GOT3 (cell line): ENCODE data around the gene FN3K.
"Not testable (repeated sequence)": the region's sequence is repeated elsewhere in the genome, so short reads cannot be mapped to it uniquely, and the experiment has no call there.

Experiments used
- DNase-seq: peaks from one replicate; lab custom pipeline; 2025; ENCODE audit warnings: mixed read lengths; lab: John Stamatoyannopoulos, UW

The FN3K gene

DNA sequence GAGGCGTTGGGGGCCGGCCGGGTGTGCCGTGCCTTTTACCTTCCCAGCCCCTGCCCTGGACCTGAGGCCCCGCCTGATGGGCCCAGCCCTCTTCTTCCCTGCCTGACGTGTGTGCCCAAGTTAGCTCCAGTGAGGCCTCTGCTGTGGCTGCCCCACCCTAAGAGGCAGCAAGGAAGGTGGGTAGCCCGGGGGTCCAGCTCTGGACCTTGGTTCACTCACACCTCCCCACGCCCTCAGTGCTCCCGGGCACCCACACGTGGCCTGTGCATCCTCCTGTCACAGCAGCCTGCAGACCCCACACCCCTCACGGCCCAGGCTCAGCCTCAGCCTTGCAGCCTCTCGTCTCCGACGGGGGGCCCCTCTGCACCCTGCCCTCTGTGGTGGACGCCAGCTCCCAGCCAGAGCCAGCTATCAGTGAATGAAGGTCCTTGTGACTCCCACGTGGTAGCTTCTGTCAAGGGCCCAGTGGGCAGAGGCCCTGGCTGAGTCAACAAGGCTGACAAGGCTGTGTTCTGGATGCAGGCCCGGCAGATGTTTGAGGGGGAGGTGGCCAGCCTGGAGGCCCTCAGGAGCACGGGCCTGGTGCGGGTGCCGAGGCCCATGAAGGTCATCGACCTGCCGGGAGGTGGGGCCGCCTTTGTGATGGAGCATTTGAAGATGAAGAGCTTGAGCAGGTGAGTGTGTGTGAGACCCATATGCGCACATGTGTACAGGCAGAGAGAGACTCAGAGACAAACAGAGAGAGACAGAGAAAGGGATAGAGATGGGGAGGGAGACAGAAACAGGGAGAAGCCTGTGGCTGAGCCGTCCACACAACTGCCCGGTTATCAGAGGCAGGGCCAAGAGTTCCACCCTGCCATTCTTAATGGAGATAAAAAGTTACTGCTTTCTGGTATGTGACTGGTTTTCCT lies 2.8 kb downstream of the FN3K start:
- DNase-seq = no peak

DNA sequence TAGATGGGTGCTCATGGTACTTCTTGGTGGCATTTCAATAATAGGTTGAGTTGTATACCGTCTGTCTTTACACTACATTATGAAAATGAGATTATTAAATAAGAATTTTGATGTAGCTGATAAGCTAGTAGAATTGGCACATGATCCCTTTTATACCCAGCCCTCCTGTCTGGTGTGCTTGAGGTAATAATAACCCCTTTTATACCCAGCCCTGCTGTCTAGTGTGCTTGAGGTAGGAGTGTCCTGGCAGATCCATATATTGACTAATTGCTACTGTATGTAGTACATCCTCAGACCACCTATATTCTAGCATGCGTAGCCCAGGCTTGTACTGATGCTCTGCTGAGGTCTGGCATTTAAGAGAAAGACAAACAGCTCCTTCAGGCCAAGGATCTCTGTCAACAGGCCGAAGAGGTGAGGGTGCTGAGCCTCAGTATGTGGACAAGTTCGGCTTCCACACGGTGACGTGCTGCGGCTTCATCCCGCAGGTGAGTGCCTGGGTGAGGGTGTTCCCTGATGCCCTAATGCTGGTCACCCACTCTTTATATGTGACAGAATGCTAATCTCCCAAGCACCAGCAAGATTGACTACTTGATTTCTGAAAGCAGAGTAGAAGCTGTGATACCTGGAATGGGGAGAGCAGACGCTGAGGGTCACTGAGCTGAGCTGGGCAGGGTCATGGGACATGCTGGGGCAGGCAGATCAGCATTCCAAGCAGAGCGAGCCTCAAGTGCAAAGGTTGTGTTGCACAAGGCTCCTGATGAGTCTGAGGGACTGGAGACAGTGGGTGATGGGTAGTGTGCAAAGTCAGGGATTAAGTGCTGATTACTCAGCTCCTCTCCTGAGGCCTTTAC lies 5.7 kb downstream of the FN3K start:
- DNase-seq = no peak

DNA sequence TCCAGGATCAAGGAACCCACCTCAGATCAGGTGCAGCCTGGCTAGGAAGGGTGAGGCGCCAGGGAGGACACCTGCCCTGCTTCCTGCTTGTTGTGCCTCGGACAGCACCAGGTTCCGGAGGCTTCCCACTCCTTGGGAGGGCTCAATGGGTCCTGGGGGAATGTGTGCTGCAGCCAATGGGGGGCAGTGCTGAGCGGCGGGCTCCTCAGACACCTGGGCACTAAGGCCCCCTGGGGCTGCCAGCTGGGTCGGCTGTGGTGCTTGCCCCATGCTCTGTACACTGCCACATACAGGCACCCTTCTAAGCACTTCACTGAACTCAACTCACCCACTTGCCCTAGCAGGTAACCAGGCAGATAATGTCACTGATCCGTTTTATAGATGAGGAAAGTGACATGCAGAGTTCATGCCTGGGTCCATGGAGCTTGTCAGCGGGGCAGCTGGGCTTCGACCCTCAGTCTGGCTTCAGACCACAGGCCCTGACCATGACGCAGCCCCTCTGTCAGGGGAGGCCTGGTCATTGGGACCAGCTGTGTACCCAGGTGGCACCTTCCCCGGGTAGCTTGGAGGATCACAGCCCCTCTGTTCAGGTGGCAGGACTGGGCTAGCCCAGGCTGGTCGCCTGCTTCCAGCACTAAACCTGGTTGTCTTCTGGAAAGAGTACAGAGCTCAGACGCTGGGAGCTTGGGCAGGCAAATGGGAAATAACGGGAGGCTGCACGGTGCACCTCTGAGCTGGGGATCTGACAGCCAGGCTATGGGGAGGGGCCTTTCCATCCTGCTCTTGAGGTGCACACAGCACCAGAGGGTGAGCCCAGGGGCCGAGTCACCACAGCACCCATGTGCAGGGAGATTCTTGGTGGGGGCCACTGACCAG lies 8.2 kb downstream of the FN3K start:
- no peak for DNase-seq

DNA sequence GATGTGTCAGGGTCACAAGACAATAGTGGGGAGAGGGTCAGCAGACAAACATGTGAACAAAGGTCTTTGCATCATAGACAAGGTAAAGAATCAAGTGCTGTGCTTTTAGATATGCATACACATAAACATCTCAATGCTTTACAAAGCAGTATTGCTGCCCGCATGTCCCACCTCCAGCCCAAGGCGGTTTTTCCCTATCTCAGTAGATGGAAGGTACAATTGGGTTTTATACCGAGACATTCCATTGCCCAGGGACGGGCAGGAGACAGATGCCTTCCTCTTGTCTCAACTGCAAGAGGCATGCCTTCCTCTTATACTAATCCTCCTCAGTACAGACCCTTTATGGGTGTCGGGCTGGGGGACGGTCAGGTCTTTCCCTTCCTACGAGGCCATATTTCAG lies 9.3 kb downstream of the FN3K start:
- DNase-seq = not testable (repeated sequence)

DNA sequence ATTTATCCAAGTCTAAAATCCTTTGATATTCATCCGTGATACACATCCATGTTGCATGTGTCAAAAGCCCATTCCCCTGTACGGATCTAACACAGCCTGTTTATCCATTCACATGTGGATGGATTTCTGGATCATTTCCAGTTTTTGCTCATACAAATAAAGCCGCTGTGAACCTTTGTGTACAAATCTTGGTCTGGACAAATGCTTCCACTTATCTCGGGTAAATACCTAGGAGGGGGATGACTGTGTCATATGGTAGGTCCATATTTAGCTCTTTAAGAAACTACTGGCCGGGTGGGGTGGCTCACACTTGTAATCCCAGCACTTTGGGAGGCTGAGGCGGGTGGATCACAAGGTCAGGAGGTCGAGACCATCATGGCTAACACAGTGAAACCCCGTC lies 10.1 kb downstream of the FN3K start:
- DNase-seq = no peak

DNA sequence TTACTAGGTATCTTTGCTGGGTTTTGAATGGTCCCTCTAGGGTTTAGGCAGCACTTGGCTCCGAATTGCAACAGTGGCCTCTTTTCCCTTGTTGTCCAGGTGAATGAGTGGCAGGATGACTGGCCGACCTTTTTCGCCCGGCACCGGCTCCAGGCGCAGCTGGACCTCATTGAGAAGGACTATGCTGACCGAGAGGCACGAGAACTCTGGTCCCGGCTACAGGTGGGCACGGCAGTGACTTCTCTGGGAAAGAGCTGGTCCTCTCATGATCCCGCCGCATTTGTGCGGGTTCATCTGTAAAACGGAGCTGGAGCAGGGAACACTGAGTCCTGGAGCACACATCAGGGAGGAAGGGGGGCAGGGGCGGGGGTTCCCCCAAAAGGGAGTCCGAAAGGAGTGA lies 13.3 kb downstream of the FN3K start:
- no peak for DNase-seq

DNA sequence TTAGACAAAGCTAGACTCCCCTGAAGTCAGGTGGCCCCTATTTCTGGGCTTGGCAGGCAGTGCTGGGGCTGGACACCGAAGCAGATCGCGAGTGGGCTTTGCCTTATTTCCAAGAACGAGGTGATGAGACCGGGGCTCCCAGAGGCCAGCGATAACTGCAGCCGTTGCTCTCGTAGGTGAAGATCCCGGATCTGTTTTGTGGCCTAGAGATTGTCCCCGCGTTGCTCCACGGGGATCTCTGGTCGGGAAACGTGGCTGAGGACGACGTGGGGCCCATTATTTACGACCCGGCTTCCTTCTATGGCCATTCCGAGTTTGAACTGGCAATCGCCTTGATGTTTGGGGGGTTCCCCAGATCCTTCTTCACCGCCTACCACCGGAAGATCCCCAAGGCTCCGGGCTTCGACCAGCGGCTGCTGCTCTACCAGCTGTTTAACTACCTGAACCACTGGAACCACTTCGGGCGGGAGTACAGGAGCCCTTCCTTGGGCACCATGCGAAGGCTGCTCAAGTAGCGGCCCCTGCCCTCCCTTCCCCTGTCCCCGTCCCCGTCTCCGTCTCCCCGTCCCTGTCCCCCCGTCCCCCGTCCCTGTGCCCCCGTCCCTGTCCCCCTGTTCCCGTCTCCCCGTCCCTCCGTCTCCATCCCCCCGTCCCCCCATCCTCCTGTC lies 15.0 kb downstream of the FN3K start:
- no peak for DNase-seq

DNA sequence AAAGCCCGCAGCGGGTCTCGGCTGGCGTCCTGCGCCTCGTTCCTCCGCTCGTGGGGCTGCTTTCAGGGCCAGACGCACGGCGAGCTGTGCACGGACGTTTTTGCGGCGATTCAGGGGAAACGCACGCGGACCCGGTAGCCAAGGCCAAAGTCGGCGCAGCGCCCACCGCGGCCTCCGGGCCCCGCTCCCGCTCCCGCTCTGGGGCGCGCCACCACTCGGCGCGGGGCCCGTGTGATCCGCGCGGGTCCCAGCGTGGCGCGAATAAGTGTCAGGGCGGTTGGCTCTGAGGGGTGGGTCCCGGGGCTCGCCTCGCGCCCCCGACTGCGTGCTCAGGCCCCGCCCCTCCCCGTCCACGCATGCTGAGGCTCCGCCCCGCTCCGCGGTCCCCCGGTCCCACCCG lies 15.8 kb downstream of the FN3K start:
- no peak for DNase-seq

DNA sequence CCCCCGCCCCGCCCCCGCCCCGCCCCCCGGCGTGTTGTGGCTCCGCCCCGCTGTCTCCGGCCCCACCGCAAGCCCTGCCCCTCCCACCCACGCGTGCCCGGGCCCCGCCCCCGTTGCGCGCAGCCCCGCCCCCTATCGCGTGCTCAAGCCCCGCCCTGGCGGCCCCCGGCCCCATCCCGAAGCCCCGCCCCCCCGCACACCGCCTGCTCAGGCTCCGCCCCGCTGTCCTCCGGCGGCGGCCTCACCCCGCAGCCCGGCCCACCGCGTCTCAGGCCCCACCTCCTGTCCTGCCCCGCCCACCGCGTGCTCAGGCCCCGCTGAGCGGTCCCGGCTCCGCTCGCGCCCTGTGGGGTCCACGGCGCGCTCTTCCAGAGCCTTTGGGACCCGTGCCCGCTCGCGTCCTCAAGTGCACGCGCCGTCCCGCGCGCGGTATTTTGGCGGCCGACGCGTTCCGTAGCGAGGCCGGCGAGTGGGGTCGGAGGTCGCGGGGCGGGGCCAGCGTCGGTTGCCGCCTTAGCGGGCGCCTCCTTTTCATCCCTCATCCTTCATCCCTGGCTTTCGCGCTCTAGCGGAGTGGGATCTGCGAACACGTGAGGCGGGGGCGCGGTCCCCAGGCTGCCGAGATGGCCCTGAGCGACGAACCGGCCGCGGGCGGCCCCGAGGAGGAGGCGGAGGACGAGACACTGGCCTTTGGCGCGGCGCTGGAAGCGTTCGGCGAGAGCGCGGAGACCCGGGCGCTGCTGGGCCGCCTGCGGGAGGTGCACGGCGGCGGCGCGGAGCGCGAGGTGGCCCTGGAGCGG lies 16.4 kb downstream of the FN3K start, which contains the start of gene TBCD:
Gene TBCD, plus strand, starts transcription at position 495 of the 800 bp plus-strand sequence. Its CDS starts 129 bp downstream, at position 624.
- DNase-seq = peak; percentile 79

DNA sequence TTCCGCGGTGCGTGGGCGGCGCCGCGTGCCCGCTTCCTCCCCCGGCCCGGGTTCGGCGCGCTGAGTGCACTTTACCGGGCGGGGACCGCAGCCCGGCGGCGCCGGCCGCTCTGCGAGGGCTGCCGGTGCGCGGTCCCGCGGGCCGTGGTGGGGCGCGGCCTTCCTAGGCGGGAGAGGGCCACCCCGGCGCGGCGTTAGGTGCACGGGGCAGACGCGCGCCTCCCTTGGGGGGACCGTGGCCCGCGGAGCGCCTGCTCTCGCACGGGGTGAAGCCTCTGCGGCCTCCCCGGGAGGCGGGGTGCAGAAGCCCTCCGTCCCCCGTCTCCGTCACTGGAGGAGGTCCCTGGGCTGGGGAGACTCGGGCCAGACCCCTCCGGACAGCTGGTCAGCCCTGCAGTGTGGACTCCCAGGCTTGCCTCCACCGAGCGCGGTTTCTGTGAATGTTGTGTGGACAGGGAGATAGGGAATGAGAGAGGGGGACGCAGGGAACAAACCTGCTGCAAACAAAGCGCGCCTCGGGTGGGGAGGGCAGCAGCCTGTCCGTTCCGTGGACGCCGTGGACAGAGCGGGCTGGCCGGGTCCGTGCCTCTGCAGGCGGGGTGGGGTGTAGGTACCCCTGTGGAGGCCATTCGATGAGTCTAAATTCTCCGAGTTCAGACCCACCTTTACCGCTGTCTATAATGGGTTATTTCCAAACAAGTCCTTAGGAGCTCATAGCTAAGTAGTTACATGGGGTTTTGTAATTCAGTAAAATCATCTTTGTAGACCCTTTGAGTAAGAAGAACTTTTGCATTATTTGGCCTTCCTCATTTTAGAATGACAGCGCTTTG lies 17.2 kb downstream of the FN3K start:
- no peak for DNase-seq

DNA sequence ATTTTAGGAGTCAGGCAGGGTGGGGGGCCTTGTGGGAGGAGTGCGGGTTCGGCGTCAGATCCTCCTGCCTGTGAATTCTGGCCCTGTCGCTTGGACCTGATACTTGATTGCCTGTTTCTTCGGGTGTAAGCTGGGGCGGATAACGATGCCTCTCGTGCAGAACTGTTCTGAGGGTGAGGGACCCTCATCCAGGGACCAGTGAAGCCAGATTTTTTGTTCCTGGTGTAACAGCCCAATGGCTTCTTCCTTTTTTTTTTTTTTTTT lies 17.7 kb downstream of the FN3K start:
- no peak for DNase-seq

DNA sequence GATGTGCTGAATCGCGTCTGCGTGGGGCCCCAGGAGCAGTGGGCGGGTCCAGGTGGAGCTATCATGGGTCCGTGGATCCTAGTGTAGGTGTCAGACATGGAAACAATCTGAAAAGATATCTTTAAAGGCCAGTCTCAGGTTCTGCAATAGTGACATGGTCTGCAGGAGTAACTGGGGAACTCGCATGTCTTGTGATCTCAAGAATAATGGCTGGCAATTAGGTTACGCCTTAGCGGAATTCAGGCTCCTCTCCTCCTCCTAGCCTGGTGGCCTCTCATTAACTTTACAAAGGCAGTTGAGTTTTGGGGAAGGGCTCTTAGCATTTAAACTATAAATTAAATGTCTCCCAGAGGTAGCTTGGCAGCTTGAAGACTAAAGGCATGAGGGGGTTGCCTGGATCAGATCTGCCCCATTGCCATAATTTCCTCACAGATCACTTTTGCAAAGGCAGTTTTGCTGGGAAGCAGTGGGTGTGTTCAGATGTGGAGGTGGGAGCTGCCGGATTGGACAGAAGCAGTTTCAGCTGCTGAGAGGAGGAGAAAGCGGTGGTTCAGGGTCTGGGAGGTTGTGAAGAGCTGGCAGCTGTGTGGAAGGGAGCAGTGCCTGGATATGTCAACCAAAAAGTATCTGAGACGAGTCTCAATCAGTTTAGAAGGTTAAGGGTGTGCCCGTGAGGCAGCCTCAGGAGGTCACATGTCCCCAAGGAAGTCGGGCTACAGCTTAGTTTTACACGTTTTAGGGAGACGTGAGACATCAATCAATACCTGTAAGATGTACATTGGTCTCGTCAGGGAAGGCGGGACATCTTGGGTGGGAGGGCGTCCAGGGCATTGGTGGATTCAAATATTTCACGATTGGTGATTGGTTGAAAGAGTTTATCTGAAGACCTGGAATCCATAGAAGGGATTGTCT lies 19.1 kb downstream of the FN3K start:
- DNase-seq = no peak

DNA sequence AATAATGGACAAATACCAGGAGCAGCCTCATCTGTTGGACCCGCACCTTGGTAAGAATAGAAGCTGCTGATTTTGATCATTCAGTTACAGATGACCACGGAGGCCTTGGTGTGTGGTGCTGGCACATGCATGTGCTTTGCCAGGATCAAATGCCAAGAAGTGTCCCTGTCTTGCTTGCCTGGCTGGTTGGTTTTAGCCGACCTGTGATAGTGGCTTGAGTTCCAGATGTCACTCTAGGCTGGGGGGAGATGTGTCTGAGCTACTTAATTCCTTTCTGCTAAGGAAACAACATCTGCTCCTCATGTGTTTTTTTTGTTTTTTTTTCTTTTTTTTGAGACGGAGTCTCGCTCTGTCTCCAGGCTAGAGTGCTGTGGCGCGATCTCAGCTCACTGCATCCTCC lies 20.8 kb downstream of the FN3K start:
- DNase-seq = no peak

DNA sequence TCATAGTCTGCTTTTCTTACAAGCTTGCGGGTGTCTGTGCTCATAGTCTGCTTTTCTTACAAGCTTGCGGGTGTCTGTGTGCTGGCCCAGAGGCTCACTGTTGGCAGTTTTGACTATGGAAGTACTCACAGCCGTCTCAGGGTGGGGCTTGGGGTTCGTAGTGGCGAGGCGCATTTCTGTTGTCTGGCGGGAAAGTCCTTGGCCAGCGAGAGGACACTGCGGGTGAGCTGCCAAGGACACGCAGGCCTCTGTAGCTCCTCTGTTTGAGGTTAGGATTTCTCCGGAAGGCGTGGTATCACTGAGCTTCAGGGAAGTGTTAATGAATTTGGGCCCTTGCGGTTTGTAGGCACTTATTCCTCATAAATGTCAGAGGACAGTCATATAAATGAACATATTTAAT lies 30.0 kb downstream of the FN3K start:
- DNase-seq = no peak

DNA sequence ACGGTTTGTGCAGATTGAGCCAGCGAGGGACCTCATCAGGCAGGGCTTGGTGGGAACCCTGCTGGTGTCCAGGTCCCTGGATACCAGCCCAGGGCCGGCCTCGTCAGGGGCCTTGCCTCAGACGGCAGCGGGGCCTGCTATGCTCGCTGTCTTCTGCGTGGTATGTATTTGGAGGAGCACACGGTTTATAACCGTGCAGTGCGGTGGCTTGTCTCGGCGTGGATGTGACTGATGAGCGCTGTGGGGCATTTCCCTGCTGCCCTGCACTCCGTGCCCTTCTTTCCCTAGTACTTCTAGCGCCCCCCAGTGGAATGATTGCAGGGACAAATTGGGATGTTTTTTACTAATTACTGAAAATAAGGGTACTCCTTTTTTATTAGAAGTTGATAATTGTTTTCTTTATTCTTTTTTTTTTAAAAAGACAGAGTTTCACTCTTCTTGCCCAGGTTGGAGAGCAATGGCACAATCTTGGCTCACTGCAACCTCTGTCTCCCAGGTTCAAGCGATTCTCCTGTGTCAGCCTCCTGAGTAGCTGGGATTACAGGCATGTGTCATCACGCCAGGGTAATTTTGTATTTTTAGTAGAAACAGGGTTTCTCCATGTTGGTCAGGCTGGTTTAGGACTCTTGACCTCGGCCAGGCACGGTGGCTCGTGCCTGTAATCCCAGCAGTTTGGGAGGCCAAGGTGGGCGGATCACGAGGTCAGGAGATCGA lies 31.8 kb downstream of the FN3K start:
- DNase-seq = no peak

DNA sequence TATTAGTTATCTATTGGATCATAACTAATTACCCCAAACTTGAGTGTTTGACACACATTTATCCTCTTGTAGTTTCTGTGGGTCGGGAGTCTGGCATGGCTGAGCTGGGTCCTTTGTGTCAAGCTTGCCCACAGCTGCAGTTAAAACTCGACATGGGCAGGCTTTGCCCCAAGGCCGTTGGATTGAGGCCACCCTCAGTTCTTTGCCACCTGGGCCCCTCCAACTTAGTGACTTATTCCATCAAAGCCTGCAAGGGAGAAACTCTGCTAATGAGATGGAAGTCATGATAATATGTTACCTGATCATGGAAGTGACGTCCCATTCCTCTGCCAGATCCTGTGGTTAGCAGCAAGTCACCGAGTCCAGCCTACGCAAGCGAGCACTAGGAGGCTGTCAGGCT lies 33.6 kb downstream of the FN3K start:
- no peak for DNase-seq

DNA sequence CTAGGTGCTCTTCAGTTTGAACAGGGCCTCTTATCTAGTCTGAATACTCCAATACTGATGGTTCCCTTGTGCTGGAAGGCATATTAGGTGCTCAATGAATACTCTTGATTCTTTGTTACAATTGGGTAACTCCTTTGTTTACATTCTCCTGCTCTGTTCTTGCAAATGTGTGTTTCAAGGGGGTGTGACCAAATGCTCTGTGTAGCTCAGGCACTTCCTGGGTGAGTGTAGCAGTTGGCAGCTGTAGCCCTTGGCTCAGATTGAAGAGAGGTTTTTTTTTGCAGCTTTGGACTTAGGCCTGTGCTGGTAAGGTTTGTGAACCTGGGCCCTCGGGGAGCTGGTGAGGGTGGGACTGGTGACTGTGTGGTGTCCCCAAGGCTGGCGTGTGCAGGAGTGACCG lies 36.6 kb downstream of the FN3K start:
- no peak for DNase-seq

DNA sequence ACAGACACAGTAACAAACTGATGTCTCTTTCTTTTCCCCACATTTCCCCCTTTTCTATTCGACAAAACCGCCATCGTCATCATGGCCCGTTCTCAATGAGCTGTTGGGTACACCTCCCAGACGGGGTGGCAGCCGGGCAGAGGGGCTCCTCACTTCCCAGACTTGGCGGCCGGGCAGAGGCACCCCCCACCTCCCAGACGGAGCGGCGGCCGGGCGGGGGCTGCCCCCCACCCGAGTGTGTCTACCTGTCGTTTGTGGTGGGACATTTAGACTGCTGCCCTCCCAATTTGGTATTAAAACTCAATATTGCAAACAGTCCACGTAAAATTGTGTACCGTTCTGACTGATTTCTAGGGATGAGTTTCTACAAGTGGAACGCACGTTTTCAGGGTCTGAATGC lies 39.0 kb downstream of the FN3K start:
- not testable (repeated sequence) for DNase-seq
